ENCODE data around the gene ADGRB2. TPM values are rescaled to one million over a fixed set of nuclear protein-coding genes. Genes with fewer than 3 reads are reported as not detected.

ADGRB2 gene
- total and polyA plus RNA-seq, 8 donors = 0.61 to 4.9 (median 1.9) TPM; not detected in 1

- Histone ChIP-seq H3K9me3 (no peaks in the 10 kb centered on the region), H3K36me3 (no peaks in the 10 kb centered on the region), H3K4me3 (no peak overlapping the region), H3K4me1 (peaks cover 13 to 17% (median 16%) of the 10 kb centered on the region in 4 donors), H3K27me3 (peaks cover 11 to 76% (median 40%) of the 10 kb centered on the region in 3 donors), H3K27ac (no peak overlapping the region)
- TF ChIP-seq POLR2AphosphoS5 (IDR thresholded peaks at IDR 0.05) = no peak
- TF ChIP-seq EP300 (IDR thresholded peaks at IDR 0.05) = no peak
- no peak for TF ChIP-seq CTCF (IDR thresholded peaks at IDR 0.05)
- no peak for TF ChIP-seq POLR2A (IDR thresholded peaks at IDR 0.05)
- WGBS, 5 donors = 69 to 89% (median 79%) methylated on average over 10 of the region's 10 CpGs
- DNase-seq = no peak
- intact Hi-C loops (cut with DNase I; ENCODE audit: low total_unique reads) = no loop called here
Observed at GRCh38 chr1:31775210-31775999, 11.3 kb upstream of the ADGRB2 start.

GRCh38 chr1:31774495-31774894, 10.4 kb upstream of the ADGRB2 start:
- 81 to 89% (median 84%) methylated on average over 3 of the region's 3 CpGs for WGBS, 5 donors
- intact Hi-C loops (cut with DNase I; ENCODE audit: low total_unique reads) = no loop called here
- Histone ChIP-seq H3K4me3 (no peak overlapping the region), H3K9me3 (no peaks in the 10 kb centered on the region), H3K4me1 (peaks cover 13 to 23% (median 19%) of the 10 kb centered on the region in 4 donors), H3K27ac (no peak overlapping the region), H3K27me3 (peaks cover 11 to 85% (median 40%) of the 10 kb centered on the region in 3 donors), H3K36me3 (no peaks in the 10 kb centered on the region)
- TF ChIP-seq EP300 (IDR thresholded peaks at IDR 0.05) (no peak), POLR2A (IDR thresholded peaks at IDR 0.05) (no peak), POLR2AphosphoS5 (IDR thresholded peaks at IDR 0.05) (no peak), CTCF (IDR thresholded peaks at IDR 0.05) (no peak)
- no peak for DNase-seq

GRCh38 chr1:31773861-31774260, 9.7 kb upstream of the ADGRB2 start:
- 87 to 93% (median 88%) methylated on average over 5 of the region's 5 CpGs for WGBS, 5 donors
- DNase-seq = no peak
- intact Hi-C loops (cut with DNase I; ENCODE audit: low total_unique reads) = no loop called here

More at GRCh38 chr1:31773861-31774260, 9.7 kb upstream of the ADGRB2 start:
- H3K4me1 ChIP-seq = peaks cover 13 to 28% (median 20%) of the 10 kb centered on the region in 4 donors
- TF ChIP-seq POLR2AphosphoS5 (IDR thresholded peaks at IDR 0.05) (no peak), EP300 (IDR thresholded peaks at IDR 0.05) (no peak), POLR2A (IDR thresholded peaks at IDR 0.05) (no peak), CTCF (IDR thresholded peaks at IDR 0.05) (no peak)
- no peak overlapping the region for H3K27ac ChIP-seq
- no peaks in the 10 kb centered on the region for H3K36me3 ChIP-seq
- H3K9me3 ChIP-seq = no peaks in the 10 kb centered on the region
- no peak overlapping the region for H3K4me3 ChIP-seq
- H3K27me3 ChIP-seq = peaks cover 11 to 85% (median 40%) of the 10 kb centered on the region in 3 donors
